ENCODE data around the gene RASA1. TPM values are rescaled to one million over a fixed set of nuclear protein-coding genes. Genes with fewer than 3 reads are reported as not detected.

Gene RASA1
- total RNA-seq, 3 donors from 2014 or later, result 17.7 to 19.6 (median 19.1) TPM

- Mint-ChIP-seq H3K4me1 (ENCODE audit: low read depth) (peaks cover 21% of the 10 kb centered on the region), H3K9me3 (no peaks in the 10 kb centered on the region), H3K36me3 (ENCODE audit: insufficient read depth) (peaks cover 49% of the 10 kb centered on the region), H3K27me3 (ENCODE audit: low read depth) (no peaks in the 10 kb centered on the region), H3K4me3 (no peak overlapping the region)
- ATAC-seq (no peak), DNase-seq (no peak)
These were observed 125.1 kb downstream of the RASA1 start for GRCh38 chr5:87392801-87393200.

GRCh38 chr5:87393331-87393730 lies 125.6 kb downstream of the RASA1 start:
- Mint-ChIP-seq H3K36me3 (ENCODE audit: insufficient read depth) (peaks cover 45% of the 10 kb centered on the region), H3K9me3 (no peaks in the 10 kb centered on the region), H3K4me1 (ENCODE audit: low read depth) (peaks cover 24% of the 10 kb centered on the region), H3K27me3 (ENCODE audit: low read depth) (no peaks in the 10 kb centered on the region), H3K4me3 (no peak overlapping the region)
- DNase-seq (no peak), ATAC-seq (no peak)

DNA sequence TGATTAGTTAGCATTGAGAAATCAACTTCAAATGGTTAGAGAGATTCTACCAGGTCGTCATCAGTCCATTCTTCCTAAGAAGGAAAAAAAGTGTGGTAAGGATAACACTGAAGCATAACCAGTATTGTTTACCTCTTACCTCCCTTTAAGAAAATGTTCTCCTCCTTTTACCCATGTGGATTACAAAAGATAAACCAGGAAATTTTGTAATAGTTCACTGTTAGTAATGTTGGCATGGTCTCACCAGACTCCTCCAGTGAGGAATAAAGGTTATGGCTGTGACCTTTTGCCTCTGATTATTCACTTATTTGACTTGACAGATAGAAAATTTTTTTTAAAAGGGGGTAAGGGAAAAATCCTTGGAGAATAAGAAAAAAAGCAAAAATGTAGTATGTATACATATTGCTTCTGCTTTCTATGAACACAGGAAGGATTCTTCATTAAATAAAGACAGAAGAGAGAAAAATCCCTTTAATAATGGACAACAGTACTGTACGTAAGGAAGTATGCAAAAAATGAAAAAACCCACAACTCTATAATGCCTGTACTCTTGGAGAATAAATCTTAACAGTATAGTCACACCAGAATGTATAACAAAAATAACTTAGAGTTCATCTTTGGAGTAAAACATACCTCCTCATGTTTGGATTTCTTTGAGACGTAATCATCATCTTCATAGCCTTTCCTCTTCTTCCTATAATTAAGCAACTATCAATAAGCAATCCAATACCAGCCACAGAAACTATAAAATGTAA lies 126.9 kb downstream of the RASA1 start:
- Mint-ChIP-seq H3K4me1 (ENCODE audit: low read depth) (peaks cover 27% of the 10 kb centered on the region), H3K9me3 (no peaks in the 10 kb centered on the region), H3K4me3 (no peak overlapping the region), H3K27me3 (ENCODE audit: low read depth) (no peaks in the 10 kb centered on the region), H3K36me3 (ENCODE audit: insufficient read depth) (peaks cover 47% of the 10 kb centered on the region)
- DNase-seq (no peak), ATAC-seq (no peak)

DNA sequence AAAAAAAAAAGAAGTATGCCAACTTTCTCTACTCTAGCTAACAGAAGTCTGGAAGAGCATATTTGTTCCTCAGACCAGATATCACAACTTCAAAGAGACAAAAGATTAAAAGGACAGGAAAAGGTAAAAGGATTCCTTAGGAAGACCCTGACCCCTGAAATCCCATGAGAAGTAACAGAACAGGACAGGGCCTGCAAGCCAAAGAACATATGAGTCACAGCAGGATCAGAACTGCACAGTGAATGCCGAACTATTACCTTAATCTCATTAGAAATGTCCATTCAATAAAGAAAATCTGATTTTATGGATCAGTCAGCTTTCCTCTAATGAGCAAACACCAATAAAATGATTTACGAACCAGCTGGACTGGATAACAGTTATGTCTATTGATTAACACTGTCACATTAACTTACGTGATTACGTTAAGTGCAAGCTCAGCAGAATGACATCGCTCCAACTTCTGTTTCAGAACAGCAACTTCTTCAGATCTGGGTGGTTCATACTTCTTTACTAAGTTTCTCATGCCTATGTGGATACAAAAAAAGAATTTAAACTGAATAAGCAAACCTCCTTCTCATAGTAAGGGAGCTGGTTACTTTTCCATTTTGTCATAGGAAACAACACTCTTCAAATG lies 131.4 kb downstream of the RASA1 start:
- no peaks in the 10 kb centered on the region for H3K27me3 Mint-ChIP-seq (ENCODE audit: low read depth)
- no peak overlapping the region for H3K4me3 Mint-ChIP-seq
- peaks cover 40% of the 10 kb centered on the region for H3K36me3 Mint-ChIP-seq (ENCODE audit: insufficient read depth)
- DNase-seq (no peak), ATAC-seq (no peak)
- H3K4me1 Mint-ChIP-seq (ENCODE audit: low read depth), result peaks cover 26% of the 10 kb centered on the region
- no peaks in the 10 kb centered on the region for H3K9me3 Mint-ChIP-seq

DNA sequence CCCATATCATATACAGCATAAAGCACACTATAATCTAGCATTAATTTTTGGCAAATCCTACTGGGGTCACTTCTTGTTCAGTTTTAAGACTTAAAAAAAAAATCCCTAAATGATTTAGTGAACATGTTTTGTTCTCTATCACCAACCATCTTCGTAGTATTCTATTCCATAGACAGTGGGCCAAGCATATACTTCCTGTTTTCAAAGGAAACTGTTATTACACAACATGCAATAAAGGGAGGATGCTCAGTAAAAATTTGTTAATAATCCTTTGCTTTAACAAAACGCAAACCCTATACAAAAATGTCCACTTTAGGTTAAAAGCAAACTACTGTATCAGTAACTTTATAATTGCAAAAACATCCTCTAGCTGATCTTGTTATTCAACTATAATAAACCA lies 132.0 kb downstream of the RASA1 start:
- Mint-ChIP-seq H3K27me3 (ENCODE audit: low read depth) (no peaks in the 10 kb centered on the region), H3K36me3 (ENCODE audit: insufficient read depth) (peaks cover 39% of the 10 kb centered on the region), H3K4me1 (ENCODE audit: low read depth) (peaks cover 33% of the 10 kb centered on the region), H3K4me3 (no peak overlapping the region), H3K9me3 (no peaks in the 10 kb centered on the region)
- ATAC-seq (no peak), DNase-seq (no peak)

- peaks cover 31% of the 10 kb centered on the region for H3K4me1 Mint-ChIP-seq (ENCODE audit: low read depth)
- ATAC-seq (peak; percentile 58 to 71), DNase-seq (no peak)
- H3K27me3 Mint-ChIP-seq (ENCODE audit: low read depth), result no peaks in the 10 kb centered on the region
- H3K9me3 Mint-ChIP-seq, result no peaks in the 10 kb centered on the region
- H3K4me3 Mint-ChIP-seq, result no peak overlapping the region
- peaks cover 39% of the 10 kb centered on the region for H3K36me3 Mint-ChIP-seq (ENCODE audit: insufficient read depth)
These were observed 132.7 kb downstream of the RASA1 start for GRCh38 chr5:87400305-87400899.

GRCh38 chr5:87401626-87402025 lies 133.9 kb downstream of the RASA1 start:
- ATAC-seq, result no peak
- peaks cover 47% of the 10 kb centered on the region for H3K36me3 Mint-ChIP-seq (ENCODE audit: insufficient read depth)
- no peak overlapping the region for H3K4me3 Mint-ChIP-seq
- H3K4me1 Mint-ChIP-seq (ENCODE audit: low read depth), result peaks cover 38% of the 10 kb centered on the region
- no peaks in the 10 kb centered on the region for H3K9me3 Mint-ChIP-seq
- DNase-seq, result no peak
- no peaks in the 10 kb centered on the region for H3K27me3 Mint-ChIP-seq (ENCODE audit: low read depth)

- Mint-ChIP-seq H3K4me3 (no peak overlapping the region), H3K36me3 (ENCODE audit: insufficient read depth) (peaks cover 62% of the 10 kb centered on the region), H3K9me3 (no peaks in the 10 kb centered on the region), H3K4me1 (ENCODE audit: low read depth) (peaks cover 47% of the 10 kb centered on the region), H3K27me3 (ENCODE audit: low read depth) (no peaks in the 10 kb centered on the region)
- peak in 1 of 2 donors; percentile 35 for ATAC-seq
- no peak for DNase-seq
These were observed 135.7 kb downstream of the RASA1 start for GRCh38 chr5:87403409-87403808.

GRCh38 chr5:87403899-87404298 lies 136.2 kb downstream of the RASA1 start:
- Mint-ChIP-seq H3K4me1 (ENCODE audit: low read depth) (peaks cover 50% of the 10 kb centered on the region), H3K27me3 (ENCODE audit: low read depth) (no peaks in the 10 kb centered on the region), H3K4me3 (no peak overlapping the region), H3K9me3 (no peaks in the 10 kb centered on the region), H3K36me3 (ENCODE audit: insufficient read depth) (peaks cover 65% of the 10 kb centered on the region)
- ATAC-seq, result no peak
- no peak for DNase-seq

- peaks cover 68% of the 10 kb centered on the region for H3K36me3 Mint-ChIP-seq (ENCODE audit: insufficient read depth)
- H3K27me3 Mint-ChIP-seq (ENCODE audit: low read depth), result no peaks in the 10 kb centered on the region
- H3K4me3 Mint-ChIP-seq, result no peak overlapping the region
- peaks cover 53% of the 10 kb centered on the region for H3K4me1 Mint-ChIP-seq (ENCODE audit: low read depth)
- no peaks in the 10 kb centered on the region for H3K9me3 Mint-ChIP-seq
- ATAC-seq, result no peak
- DNase-seq, result no peak
These were observed 136.7 kb downstream of the RASA1 start for GRCh38 chr5:87404359-87404758.

DNA sequence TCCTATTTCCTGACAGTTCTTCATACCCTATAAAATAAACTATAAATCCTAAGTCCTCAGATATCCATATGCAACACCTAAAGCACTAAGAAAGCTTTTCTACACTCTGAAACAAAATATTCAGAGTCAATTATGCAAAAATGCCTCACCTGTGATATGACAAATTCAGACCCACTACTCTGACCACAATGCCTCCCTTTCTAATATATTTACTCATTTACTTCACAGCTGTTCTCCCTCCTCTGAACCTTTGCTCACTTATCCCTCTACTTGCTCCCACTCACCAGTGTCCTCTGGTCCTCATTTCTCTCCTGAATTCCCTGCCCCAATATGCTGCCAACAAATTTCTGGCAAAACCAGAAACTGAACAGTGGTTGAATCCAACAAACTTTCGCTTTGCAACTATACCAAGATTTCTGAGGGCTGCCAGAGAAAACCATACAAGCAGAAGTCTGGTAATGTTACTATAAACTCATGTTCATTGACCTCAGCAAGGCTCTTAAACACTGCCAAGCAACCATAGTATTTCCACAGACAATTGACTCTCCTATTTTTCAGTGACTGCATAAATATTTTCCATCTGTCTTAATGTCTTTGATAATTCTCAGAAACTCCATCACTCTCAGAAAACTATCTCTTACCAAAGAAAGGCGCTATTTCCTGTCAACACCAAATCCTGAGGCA lies 137.9 kb downstream of the RASA1 start:
- Mint-ChIP-seq H3K27me3 (ENCODE audit: low read depth) (no peaks in the 10 kb centered on the region), H3K36me3 (ENCODE audit: insufficient read depth) (peaks cover 65% of the 10 kb centered on the region), H3K4me3 (no peak overlapping the region), H3K9me3 (no peaks in the 10 kb centered on the region), H3K4me1 (ENCODE audit: low read depth) (peaks cover 52% of the 10 kb centered on the region)
- ATAC-seq (peak in 1 of 2 donors; percentile 36), DNase-seq (no peak)

DNA sequence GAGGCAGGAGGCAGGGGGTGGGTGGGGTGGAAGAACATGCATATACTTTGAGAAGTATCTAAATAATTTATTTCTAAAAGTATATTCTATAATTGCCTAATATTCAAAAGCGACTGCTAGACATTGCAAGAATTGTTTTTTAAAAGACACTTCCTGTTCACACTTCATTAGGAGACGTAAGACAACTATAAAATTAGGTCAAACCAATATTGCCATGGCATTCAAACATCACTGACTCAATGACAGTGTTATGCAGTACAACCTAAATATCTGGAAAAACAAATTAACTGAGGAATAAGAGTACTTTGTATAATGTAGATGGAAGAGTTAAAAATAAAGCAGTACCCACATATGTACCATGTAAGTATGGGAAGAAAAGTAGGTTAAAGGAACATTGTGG lies 140.5 kb downstream of the RASA1 start:
- DNase-seq, result no peak
- no peak for ATAC-seq
- H3K4me3 Mint-ChIP-seq, result peak overlapping the region; percentile 1
- no peaks in the 10 kb centered on the region for H3K27me3 Mint-ChIP-seq (ENCODE audit: low read depth)
- H3K36me3 Mint-ChIP-seq (ENCODE audit: insufficient read depth), result peaks cover 61% of the 10 kb centered on the region
- H3K9me3 Mint-ChIP-seq, result no peaks in the 10 kb centered on the region
- H3K4me1 Mint-ChIP-seq (ENCODE audit: low read depth), result peaks cover 67% of the 10 kb centered on the region

DNA sequence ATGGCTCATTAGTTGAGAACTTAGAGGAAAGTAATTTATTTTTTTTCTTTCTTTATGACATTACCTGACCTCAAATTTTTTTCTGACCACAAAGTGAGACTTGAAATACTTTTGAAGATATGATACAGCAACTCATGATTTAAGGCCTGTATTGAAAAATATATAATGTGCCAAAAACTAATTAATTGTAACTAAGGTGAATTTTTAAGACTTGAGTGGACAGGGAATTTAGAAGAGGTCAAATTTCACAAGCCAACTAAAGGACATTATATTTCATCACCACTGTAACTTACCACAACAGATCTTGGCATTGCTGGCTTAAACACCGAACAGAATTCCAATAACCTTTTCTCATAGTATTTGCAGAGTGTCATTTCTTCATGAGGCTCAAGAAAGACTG lies 143.2 kb downstream of the RASA1 start:
- H3K4me3 Mint-ChIP-seq, result peak overlapping the region; percentile 100
- peaks cover 43% of the 10 kb centered on the region for H3K36me3 Mint-ChIP-seq (ENCODE audit: insufficient read depth)
- ATAC-seq (no peak), DNase-seq (no peak)
- no peaks in the 10 kb centered on the region for H3K27me3 Mint-ChIP-seq (ENCODE audit: low read depth)
- H3K4me1 Mint-ChIP-seq (ENCODE audit: low read depth), result peaks cover 58% of the 10 kb centered on the region
- H3K9me3 Mint-ChIP-seq, result no peaks in the 10 kb centered on the region

DNA sequence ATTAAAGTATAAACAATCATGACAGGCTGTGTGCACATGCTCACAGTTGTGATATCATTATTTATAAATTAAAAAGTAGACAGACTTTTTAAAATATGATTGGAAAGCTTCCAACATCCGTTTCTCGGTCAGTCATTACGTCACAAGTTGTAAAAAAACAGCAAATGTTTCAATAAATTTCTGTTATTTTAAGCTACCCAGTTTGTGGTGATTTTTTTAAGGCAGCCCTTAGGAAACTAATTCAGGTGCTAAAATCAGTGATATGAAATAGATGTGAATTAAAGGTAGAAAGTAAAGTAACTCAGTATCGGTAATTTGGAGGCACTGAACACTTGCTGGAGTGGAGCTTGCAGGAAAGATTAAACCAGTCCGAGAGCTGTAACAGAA lies 143.9 kb downstream of the RASA1 start:
- DNase-seq, result no peak
- peaks cover 39% of the 10 kb centered on the region for H3K36me3 Mint-ChIP-seq (ENCODE audit: insufficient read depth)

More for the DNA sequence above, 143.9 kb downstream of the RASA1 start:
- H3K4me3 Mint-ChIP-seq, result peak overlapping the region; percentile 100
- no peaks in the 10 kb centered on the region for H3K27me3 Mint-ChIP-seq (ENCODE audit: low read depth)
- peaks cover 53% of the 10 kb centered on the region for H3K4me1 Mint-ChIP-seq (ENCODE audit: low read depth)
- ATAC-seq, result no peak
- no peaks in the 10 kb centered on the region for H3K9me3 Mint-ChIP-seq
